Ovary (tissue), 9 donors: ENCODE results near the gene TRUB2. TPM values are rescaled to one million over a fixed set of nuclear protein-coding genes. Genes with fewer than 3 reads are reported as not detected.

Experiments used
- DNase-seq, 5 donors: peaks; one replicate each; pipeline ENCODE4 v3.0.0-alpha.2; 2019 to 2020
- H3K27ac ChIP-seq, 2 donors: fragments of 200-600 bp; one replicate each; pipeline versions ENCODE4 v1.5.1 to v1.8.0; 2019 to 2022
- H3K27me3 ChIP-seq: fragments of 200-600 bp; one replicate; pipeline ENCODE4 v1.8.0; 2022
- H3K36me3 ChIP-seq: fragments of 200-600 bp; sonication (generic); one replicate; pipeline ENCODE4 v1.5.1; 2019
- H3K4me1 ChIP-seq: one replicate; pipeline ENCODE4 v1.8.1; 2013; ENCODE audit warnings: mild to moderate bottlenecking, moderate library complexity; ENCODE audit not compliant: insufficient read depth
- H3K4me3 ChIP-seq: fragments of 200-600 bp; sonication (generic); one replicate; pipeline ENCODE4 v1.5.1; 2017
- H3K9me3 ChIP-seq, 2 donors: fragments of 200-600 bp in 1 of 2; sonication (generic) in 1 of 2; one replicate each; pipeline versions ENCODE4 v1.5.1 to v1.8.1; 2013 to 2019; ENCODE audit warnings: mild to moderate bottlenecking in 1 of 2, moderate library complexity in 1 of 2
- EP300 ChIP-seq: sonication (generic); formaldehyde crosslinking; IDR thresholded peaks from one replicate; pipeline ENCODE4 v1.6.1; 2017; ENCODE audit warnings: antibody characterized with exemption
- POLR2A ChIP-seq: fragments of 450-650 bp; IDR thresholded peaks from one replicate; pipeline ENCODE4 v1.6.1; 2017; ENCODE audit warnings: antibody characterized with exemption, mild to moderate bottlenecking, moderate library complexity
- WGBS, 3 donors: extraction: QIAGEN DNeasy Blood & Tissue Kit in 1 of 3; methylation state at CpG; one replicate each; pipeline versions ENCODE4 v1.1.5 to v1.1.7; 2013 to 2017; 5-methylcytosine and 5-hydroxymethylcytosine counted together
- intact Hi-C, 4 donors: fragments of 100-400 bp; cut with DNase I; formaldehyde crosslinking; loops; one replicate each; pipeline versions ENCODE4 v1.11.0 to v1.15.1; 2022 to 2023
- polyA plus RNA-seq, 2 donors: library from polyadenylated mRNA; stranded (reverse); fragments of 200-250 nt in 1 of 2; fragments of 350-450 nt in 1 of 2; fragmentation: Illumina TruSeq in 1 of 2; extraction: RNeasy Lipid Tissue Mini Kit (QIAGEN cat#74804) in 1 of 2; gene quantifications; one replicate each; pipeline ENCODE4 v1.2.3, GENCODE V29; 2013 to 2014
- total RNA-seq, 7 donors: library from RNA; depleted of rRNA in 2 of 7; stranded (reverse); fragments of >200 nt in 2 of 7; fragmentation: NEBNext Ultra II Directional in 3 of 7; extraction: Animal tissue kit (Norgen Biotek cat#: 25700) in 3 of 7; gene quantifications; one replicate each; pipeline versions ENCODE4 v1.1.0 to v1.2.4, GENCODE V29; 2016 to 2023
- TF ChIP-seq, protein P1 (sequence below), 3 donors: fragments of 450-650 bp in 2 of 3; fragments of 200-600 bp in 1 of 3; IDR thresholded peaks; one replicate each; pipeline versions ENCODE4 v1.5.1 to v1.8.0; 2016 to 2022; ENCODE audit warnings: antibody characterized with exemption in 3 of 3, mild to moderate bottlenecking in 1 of 3
- donor health status: DM: no; HTN: no; CAD: no; lungs with moderate emphysema.
- donor health status: DM: no; HTN: no; CAD: no.
- donor health status: Bipolar disorder and iron deficiency.
- donor health status: DM: yes; HTN: yes; CAD: no.
- donor health status: DM: no; HTN: no; CAD: no.
- donor health status: DM: yes; HTN: yes; CAD: no.

Gene TRUB2
- total and polyA plus RNA-seq, 9 donors, result 4.6 to 29.4 (median 19.7) TPM

DNA sequence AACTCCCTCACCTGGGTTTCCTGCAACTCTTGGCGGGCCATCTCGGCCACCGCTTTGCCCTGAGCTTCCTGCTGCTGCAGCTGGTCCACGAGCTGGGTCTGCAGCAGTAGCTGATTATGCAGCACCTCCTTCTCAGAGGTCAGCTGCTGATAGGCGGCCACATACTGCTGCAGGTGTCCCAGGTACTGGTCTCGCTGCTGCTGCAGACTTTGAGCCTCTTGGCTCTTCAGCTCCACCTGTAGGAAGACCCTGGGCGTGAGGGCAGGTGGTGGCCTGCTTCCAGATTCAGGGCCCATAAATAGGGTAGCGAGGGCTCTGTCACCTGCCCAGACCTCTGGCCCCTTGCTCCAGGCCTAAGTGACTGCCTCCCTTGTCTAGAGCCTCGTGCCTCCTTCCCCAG, 63.1 kb downstream of the TRUB2 start:
- DNase-seq, result no peak
- Histone ChIP-seq H3K27me3 (no peaks in the 10 kb centered on the region), H3K36me3 (no peaks in the 10 kb centered on the region), H3K27ac (no peak overlapping the region), H3K4me1 (no peaks in the 10 kb centered on the region), H3K9me3 (no peaks in the 10 kb centered on the region), H3K4me3 (no peak overlapping the region)
- intact Hi-C loops, result no loop called here
- no peak for TF ChIP-seq POLR2A
- no peak for TF ChIP-seq EP300
- TF ChIP-seq, protein P1, sequence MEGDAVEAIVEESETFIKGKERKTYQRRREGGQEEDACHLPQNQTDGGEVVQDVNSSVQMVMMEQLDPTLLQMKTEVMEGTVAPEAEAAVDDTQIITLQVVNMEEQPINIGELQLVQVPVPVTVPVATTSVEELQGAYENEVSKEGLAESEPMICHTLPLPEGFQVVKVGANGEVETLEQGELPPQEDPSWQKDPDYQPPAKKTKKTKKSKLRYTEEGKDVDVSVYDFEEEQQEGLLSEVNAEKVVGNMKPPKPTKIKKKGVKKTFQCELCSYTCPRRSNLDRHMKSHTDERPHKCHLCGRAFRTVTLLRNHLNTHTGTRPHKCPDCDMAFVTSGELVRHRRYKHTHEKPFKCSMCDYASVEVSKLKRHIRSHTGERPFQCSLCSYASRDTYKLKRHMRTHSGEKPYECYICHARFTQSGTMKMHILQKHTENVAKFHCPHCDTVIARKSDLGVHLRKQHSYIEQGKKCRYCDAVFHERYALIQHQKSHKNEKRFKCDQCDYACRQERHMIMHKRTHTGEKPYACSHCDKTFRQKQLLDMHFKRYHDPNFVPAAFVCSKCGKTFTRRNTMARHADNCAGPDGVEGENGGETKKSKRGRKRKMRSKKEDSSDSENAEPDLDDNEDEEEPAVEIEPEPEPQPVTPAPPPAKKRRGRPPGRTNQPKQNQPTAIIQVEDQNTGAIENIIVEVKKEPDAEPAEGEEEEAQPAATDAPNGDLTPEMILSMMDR (IDR thresholded peaks at IDR 0.05), result no peak
- 84 to 85% (median 84%) methylated on average over 9 of the region's 9 CpGs for WGBS, 3 donors

DNA sequence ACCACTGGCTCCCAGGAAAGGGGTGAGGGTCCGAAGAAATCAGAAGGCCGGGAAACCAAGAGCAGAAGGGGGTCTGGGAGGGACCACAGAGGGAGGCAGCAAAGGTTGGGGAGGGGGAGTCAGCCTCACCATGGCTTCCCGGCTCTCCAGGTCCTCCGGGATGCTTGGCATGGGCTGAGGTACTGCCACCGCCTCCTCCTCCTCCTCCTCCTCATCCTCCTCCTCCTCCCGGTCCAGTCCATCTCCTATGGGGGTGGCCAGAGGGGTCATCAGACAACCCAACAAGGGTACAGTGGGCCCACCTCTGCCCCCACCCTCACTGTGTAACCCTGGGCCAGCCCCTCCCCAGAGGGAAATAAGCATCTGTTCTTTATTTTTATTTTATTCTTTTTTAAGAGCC, 63.9 kb downstream of the TRUB2 start:
- TF ChIP-seq EP300, result no peak
- no peak for TF ChIP-seq POLR2A
- TF ChIP-seq, protein P1 (IDR thresholded peaks at IDR 0.05), result no peak
- no peak for DNase-seq
- H3K4me1 ChIP-seq, result no peaks in the 10 kb centered on the region
- H3K27me3 ChIP-seq, result no peaks in the 10 kb centered on the region
- H3K27ac ChIP-seq, result no peak overlapping the region
- H3K4me3 ChIP-seq, result no peak overlapping the region
- no peaks in the 10 kb centered on the region for H3K36me3 ChIP-seq
- intact Hi-C loops, result no loop called here
- no peaks in the 10 kb centered on the region for H3K9me3 ChIP-seq
- 72 to 79% (median 79%) methylated on average over 6 of the region's 6 CpGs for WGBS, 3 donors

DNA sequence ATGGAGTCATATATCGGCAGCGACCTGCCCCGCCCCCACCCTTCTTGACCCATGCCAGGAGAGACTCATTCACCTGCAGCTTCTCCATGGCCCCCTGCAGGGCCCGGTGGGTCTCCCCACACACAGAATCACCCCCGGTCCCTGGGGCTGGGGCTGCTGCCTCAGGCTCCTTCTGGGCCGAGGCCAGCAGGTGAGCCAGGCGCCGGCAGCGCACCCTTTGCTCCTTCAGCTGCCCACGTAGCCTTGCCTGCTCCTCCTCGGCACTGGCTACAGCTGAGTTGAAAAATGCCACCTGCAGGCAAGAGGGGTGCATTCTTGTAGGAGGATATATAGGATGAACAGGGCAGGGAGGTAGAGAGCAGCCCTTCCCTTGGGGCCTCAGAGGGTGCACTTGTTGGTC, 64.3 kb downstream of the TRUB2 start:
- DNase-seq, result no peak
- no peak overlapping the region for H3K4me3 ChIP-seq
- no peaks in the 10 kb centered on the region for H3K36me3 ChIP-seq
- no peak overlapping the region for H3K27ac ChIP-seq
- intact Hi-C loops, result no loop called here
- H3K4me1 ChIP-seq, result no peaks in the 10 kb centered on the region
- no peaks in the 10 kb centered on the region for H3K9me3 ChIP-seq
- no peaks in the 10 kb centered on the region for H3K27me3 ChIP-seq
- TF ChIP-seq, protein P1 (IDR thresholded peaks at IDR 0.05), result no peak
- no peak for TF ChIP-seq POLR2A
- TF ChIP-seq EP300, result no peak
- 78 to 82% (median 79%) methylated on average over 11 of the region's 11 CpGs for WGBS, 3 donors

DNA sequence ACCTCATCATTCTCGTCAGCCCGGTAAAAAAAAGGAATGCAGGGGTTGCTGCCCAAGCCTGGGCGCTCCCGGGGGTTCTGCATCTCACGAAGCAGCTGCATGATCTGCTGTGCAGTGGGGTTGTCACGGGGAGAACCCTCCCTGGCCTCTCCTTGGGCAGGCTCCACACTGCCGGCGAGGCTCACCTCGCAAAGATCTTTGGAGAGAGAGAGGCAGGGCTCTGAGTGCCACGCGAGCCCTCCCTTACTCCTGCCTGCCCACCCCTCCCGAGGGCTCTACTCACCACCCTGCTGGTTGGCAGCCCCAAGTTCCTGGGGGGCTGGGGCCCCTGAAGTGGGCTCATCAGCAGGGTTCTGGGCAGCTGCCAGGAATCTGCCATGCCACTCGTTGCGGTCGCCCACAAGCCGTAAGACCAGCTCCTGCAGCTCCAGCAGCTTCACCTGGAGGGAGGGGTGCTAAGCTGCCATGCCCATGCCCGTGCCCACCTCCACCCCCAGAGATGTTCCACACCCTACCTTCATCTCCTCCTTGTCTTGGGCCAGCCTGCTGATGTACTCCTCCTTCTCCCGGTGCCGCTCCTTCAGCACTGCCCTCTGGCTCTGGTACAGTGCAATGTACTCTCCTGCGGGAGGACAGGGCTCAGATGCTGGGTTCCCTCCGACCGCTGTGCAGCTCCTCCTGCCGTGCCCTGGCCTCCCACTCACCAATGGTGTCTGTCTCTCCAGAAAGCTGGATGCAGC, 65.0 kb downstream of the TRUB2 start:
- H3K9me3 ChIP-seq, result no peaks in the 10 kb centered on the region
- TF ChIP-seq EP300 (no peak), POLR2A (no peak)
- TF ChIP-seq, protein P1 (IDR thresholded peaks at IDR 0.05), result no peak
- intact Hi-C loops, result no loop called here
- no peaks in the 10 kb centered on the region for H3K4me1 ChIP-seq
- H3K4me3 ChIP-seq, result no peak overlapping the region
- no peak for DNase-seq
- 76 to 78% (median 77%) methylated on average over 23 of the region's 23 CpGs for WGBS, 3 donors
- no peaks in the 10 kb centered on the region for H3K36me3 ChIP-seq
- no peaks in the 10 kb centered on the region for H3K27me3 ChIP-seq
- no peak overlapping the region for H3K27ac ChIP-seq

Other genes starting within 250 kb of the TRUB2 start
- gene PTGES2, start 194.7 kb downstream of the TRUB2 start, total RNA-seq, result 10 to 100 TPM; 33.7 to 69.5 (median 61.3) TPM
- 10 to 100 TPM; 19.6 to 33.8 TPM for gene PTGES2, start 194.7 kb downstream of the TRUB2 start, polyA plus RNA-seq
- 10 to 100 TPM in 2 of 7 donors, 1 to 10 TPM in 3, under 1 TPM in 1, not detected in 1; 0.33 to 19.5 (median 4.3) TPM for gene LCN2, start 173.0 kb downstream of the TRUB2 start, total RNA-seq
- under 1 TPM in 1 of 2 donors, not detected in 1; 0.46 TPM for gene LCN2, start 173.0 kb downstream of the TRUB2 start, polyA plus RNA-seq
- 100 to 1,000 TPM in 1 of 7 donors, 10 to 100 TPM in 6; 17.9 to 210 (median 31.7) TPM for gene BBLN, start 162.2 kb downstream of the TRUB2 start, total RNA-seq
- gene BBLN, start 162.2 kb downstream of the TRUB2 start, polyA plus RNA-seq, result 10 to 100 TPM in 1 of 2 donors, 1 to 10 TPM in 1; 2.4 to 59.3 TPM
- 100 to 1,000 TPM in 5 of 7 donors, 10 to 100 TPM in 2; 53.1 to 185 (median 153) TPM for gene CIZ1, start 130.9 kb downstream of the TRUB2 start, total RNA-seq
- 10 to 100 TPM; 86.6 to 87.8 TPM for gene CIZ1, start 130.9 kb downstream of the TRUB2 start, polyA plus RNA-seq
- gene DNM1, start 119.1 kb downstream of the TRUB2 start, total RNA-seq, result 10 to 100 TPM in 1 of 7 donors, 1 to 10 TPM in 6; 1.2 to 10.4 (median 4.6) TPM
- gene DNM1, start 119.1 kb downstream of the TRUB2 start, polyA plus RNA-seq, result 1 to 10 TPM; 2.0 to 7.6 TPM
- gene GOLGA2, start 46.4 kb downstream of the TRUB2 start, total RNA-seq, result 100 to 1,000 TPM in 4 of 7 donors, 10 to 100 TPM in 3; 53.2 to 117 (median 107) TPM
- 100 to 1,000 TPM in 1 of 2 donors, 10 to 100 TPM in 1; 63.7 to 114 TPM for gene GOLGA2, start 46.4 kb downstream of the TRUB2 start, polyA plus RNA-seq
- 10 to 100 TPM; 22.4 to 48.9 (median 29.5) TPM for gene SWI5, start 46.2 kb downstream of the TRUB2 start, total RNA-seq
- gene SWI5, start 46.2 kb downstream of the TRUB2 start, polyA plus RNA-seq, result 10 to 100 TPM; 34.4 to 46.4 TPM
- 10 to 100 TPM; 24.4 to 75.7 (median 34.2) TPM for gene COQ4, start 392 bp upstream of the TRUB2 start, total RNA-seq
- 10 to 100 TPM; 22.0 to 38.0 TPM for gene COQ4, start 392 bp upstream of the TRUB2 start, polyA plus RNA-seq
- gene SLC27A4, start 18.1 kb upstream of the TRUB2 start, total RNA-seq, result 10 to 100 TPM in 5 of 7 donors, 1 to 10 TPM in 2; 8.8 to 22.4 (median 11.0) TPM
- gene SLC27A4, start 18.1 kb upstream of the TRUB2 start, polyA plus RNA-seq, result 1 to 10 TPM; 4.8 to 8.7 TPM
- gene URM1, start 48.9 kb upstream of the TRUB2 start, total RNA-seq, result 10 to 100 TPM; 20.5 to 51.4 (median 36.0) TPM
- gene URM1, start 48.9 kb upstream of the TRUB2 start, polyA plus RNA-seq, result 10 to 100 TPM; 22.1 to 41.4 TPM
- gene CERCAM, start 98.4 kb upstream of the TRUB2 start, total RNA-seq, result 10 to 100 TPM; 19.6 to 63.9 (median 45.8) TPM
- gene CERCAM, start 98.4 kb upstream of the TRUB2 start, polyA plus RNA-seq, result 10 to 100 TPM; 24.2 to 27.3 TPM
- gene ODF2, start 133.6 kb upstream of the TRUB2 start, total RNA-seq, result 10 to 100 TPM in 6 of 7 donors, 1 to 10 TPM in 1; 9.7 to 26.5 (median 20.3) TPM
- gene ODF2, start 133.6 kb upstream of the TRUB2 start, polyA plus RNA-seq, result 10 to 100 TPM; 14.6 to 23.9 TPM
- 10 to 100 TPM; 12.4 to 20.2 (median 19.0) TPM for gene GLE1, start 182.3 kb upstream of the TRUB2 start, total RNA-seq
- gene GLE1, start 182.3 kb upstream of the TRUB2 start, polyA plus RNA-seq, result 10 to 100 TPM; 14.0 to 28.2 TPM
- 100 to 1,000 TPM; 140 to 301 (median 261) TPM for gene SPTAN1, start 230.1 kb upstream of the TRUB2 start, total RNA-seq
- 100 to 1,000 TPM; 120 to 241 TPM for gene SPTAN1, start 230.1 kb upstream of the TRUB2 start, polyA plus RNA-seq